ENCODE results near the gene GJB4. TPM values are rescaled to one million over a fixed set of nuclear protein-coding genes. Genes with fewer than 3 reads are reported as not detected.
"Not testable (repeated sequence)": the region's sequence is repeated elsewhere in the genome, so short reads cannot be mapped to it uniquely, and the experiment has no call there.

Gene GJB4
- total RNA-seq, 1 donor from 2014 or later = not detected

DNA sequence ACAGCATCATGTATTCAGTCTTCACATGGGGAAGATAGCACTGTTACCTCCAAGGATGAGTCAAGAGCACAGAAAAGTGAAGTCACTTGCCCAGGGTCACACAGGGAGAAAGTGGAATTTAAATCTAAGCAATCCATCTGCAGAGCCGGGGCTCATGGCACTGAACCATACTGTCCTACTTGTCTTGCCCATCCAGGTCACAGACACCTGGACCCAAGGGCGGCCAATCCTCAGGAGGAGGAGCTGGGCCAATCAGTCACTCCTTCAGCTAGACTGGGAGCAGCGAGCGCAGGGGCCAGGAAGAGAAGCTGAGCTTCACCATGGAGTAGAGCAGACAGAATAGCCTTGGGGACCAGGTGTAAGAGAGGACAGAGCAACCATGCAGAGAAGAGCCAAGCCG, 13.9 kb upstream of the GJB4 start:
- intact Hi-C loops (cut with DNase I) = no loop called here

DNA sequence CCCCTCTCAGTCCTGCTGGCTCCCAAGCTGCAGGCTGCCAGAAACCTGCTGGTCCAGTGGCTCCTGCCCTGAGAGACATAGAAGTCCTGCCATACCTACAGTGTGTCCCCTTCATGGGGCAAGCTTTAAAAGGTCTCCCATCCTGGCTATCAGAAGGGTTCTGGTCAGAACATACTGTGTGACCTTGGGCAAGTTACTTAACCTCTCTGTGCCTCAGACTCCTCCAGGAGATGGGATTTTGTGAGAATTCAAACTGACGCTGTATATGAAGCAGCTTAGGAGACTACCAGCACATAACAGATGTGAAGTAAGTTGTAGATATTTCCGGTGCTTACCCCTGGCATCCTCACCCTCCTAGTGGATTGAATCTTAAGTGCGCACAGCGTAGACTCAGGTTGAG, 13.4 kb upstream of the GJB4 start:
- DNase-seq (ENCODE audit: low spot score) = no peak
- intact Hi-C loops (cut with DNase I) = no loop called here

More for the DNA sequence above, 13.9 kb upstream of the GJB4 start:
- no peak for DNase-seq (ENCODE audit: low spot score)

DNA sequence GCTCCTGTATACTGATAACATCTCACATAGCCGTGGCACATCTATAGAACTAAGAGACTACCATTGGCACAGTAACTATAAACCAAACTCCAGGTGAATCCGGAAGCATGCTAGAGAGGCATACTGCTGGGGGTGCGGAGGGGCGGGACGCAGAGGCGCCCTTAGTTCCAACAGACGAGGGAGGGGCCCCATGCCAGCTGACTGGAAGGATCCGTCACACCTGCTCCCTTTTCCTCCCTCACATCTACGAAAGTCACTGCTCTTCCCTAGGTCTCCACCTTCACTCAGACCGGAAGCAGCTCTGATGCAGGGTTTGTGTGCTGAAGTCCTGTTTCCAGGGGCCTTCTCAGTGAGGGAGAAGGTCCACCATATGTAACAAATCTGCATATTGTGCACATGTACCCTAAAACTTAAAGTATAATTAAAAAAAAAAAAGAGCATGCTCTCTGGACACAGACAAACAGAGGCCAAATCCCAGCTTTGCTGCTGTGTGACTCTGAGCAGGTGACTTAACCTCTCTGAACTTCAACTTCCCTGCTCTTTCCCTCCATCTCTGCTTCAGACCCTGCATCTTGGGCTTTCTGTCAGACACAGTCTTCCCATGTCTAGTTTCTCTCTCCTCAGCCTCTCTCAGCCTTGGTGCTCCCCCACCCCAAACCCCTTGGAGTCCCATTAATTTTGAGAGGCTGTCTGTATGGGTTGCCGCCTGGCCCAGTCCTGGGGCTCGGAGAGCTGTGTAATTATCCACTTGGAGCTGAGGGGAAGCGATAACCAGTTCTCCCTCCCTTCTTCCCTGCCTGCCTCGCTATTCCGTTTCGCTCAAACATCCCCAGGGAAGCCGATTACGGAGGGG, 12.5 kb upstream of the GJB4 start:
- no peak for DNase-seq (ENCODE audit: low spot score)
- intact Hi-C loops (cut with DNase I) = no loop called here

DNA sequence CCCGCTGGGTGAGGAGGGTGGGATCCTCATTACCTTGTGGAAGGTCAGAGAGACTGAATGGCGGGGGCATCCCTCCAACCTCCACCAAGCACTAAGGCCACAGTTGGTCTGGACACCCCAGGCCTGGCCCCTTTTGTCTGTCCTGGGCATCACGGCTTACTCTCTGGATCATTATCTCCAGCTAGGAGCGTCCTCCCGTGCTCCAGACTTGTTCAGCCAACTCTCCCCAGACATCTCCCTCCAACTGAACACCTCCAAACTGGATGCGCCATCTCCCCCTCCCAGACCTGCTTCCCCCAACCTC, 11.9 kb upstream of the GJB4 start:
- intact Hi-C loops (cut with DNase I) = no loop called here
- no peak for DNase-seq (ENCODE audit: low spot score)

DNA sequence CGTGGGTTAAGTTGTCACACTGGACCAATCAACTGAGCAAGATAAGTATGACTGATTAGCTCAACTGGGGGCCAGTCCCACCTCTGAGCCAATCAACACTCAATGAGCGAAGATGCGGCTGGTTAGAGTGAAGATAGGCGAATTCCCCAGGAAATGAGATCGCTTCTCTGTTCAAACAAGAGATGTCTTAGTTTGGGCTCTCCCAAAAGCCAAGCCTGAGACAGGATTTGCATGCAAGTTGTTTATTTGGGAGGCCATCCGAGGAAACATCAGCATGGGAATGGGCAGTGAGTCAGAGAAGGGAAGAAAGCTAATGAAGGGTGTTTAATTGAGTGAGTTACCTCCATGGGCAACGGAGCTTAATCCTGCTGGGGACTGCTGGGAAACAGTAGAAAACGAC, 9.5 kb upstream of the GJB4 start:
- intact Hi-C loops (cut with DNase I) = no loop called here
- no peak for DNase-seq (ENCODE audit: low spot score)

DNA sequence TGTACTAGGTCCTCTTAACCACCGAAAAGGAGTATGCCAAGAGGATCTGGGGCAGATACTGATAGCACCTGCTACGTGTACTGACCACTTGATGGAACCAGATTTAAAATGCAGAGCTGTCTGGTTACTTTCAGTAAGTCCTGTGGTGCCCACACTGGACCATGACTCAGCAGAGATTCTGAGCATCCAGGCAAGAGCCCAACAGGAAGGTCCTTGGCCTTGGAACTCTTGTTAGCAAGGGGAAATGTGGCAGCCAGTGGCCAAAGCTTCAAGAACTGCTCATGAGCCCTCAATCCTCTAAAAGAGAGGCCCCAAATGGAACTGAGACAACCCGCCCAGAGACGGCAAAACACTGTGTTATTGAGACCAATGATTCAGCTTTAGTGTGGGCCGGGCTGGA, 8.9 kb upstream of the GJB4 start:
- intact Hi-C loops (cut with DNase I) = no loop called here
- DNase-seq (ENCODE audit: low spot score) = no peak

DNA sequence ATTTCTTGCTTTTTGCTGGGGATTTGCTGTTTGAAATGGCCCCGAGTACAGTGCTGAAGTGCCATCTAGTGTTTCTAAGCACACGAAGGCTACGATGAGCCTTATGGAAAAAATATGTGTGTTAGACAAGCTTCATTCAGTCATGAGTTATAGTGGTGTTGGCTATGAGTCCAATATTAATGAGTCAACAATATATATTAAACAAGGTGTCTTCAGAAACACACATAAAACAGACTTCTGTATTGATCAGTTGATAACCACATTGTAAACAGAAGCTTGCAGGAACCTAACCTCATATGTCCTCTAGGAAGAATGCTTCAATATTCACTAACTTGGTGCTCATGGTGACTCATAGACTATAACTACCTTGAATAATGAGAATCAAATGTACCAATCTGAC, 6.4 kb upstream of the GJB4 start:
- no peak for DNase-seq (ENCODE audit: low spot score)
- intact Hi-C loops (cut with DNase I) = no loop called here

DNA sequence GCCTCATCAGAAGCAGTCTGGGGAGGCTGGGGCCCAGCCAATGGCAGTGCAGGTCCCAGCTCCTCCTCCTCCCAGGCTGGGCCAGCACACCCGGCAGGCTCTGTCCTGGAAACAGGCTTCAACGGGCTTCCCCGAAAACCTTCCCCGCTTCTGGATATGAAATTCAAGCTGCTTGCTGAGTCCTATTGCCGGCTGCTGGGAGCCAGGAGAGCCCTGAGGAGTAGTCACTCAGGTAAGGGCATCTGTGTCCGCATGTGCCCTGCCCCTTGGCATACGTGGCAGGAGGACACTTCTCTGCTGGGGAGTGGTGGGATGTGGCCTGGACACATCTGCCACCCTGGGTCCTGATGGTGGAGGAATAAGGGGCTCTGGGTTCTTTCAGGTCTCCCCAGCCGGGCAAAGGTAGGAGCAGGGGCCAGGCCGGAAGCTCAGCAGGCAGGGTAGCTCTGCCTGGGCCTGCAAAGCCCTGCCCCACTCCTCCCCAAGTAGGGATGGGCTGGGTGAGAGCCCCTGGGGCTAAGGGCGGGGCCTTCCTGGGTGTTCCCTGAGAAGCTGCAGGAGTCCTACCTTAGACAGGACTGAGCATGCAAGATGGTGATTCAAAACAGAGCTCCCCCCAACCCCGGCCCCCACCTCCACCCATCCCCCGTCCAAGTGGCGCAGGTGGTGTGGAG, 4.4 kb upstream of the GJB4 start, which contains the start of gene GJB5:
GJB5 (plus strand) TSS at position 84 of the 674 bp plus-strand sequence. CDS start 2,284 bp downstream, outside the sequence.
- intact Hi-C loops (cut with DNase I) = no loop called here
- DNase-seq (ENCODE audit: low spot score) = no peak

DNA sequence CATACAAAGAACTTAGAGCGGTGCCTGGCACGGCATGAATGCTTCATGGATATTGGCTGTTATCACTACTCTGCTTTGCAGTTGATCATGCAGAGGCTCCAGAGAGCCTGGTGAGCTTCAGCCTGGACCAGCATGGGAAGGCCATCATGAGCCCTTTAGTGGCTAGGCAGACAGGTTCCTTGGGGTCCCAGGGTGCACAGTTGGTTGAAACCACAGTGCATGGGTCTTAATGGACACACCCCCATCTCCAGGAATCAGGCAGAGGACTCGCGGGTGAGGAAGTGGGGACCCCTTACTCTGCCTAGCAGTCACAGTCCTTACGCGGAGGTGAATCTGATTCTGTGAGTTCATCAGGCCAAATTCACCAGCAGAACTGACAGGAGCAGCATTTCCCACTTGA, 3.6 kb upstream of the GJB4 start:
- intact Hi-C loops (cut with DNase I) = no loop called here
- no peak for DNase-seq (ENCODE audit: low spot score)

DNA sequence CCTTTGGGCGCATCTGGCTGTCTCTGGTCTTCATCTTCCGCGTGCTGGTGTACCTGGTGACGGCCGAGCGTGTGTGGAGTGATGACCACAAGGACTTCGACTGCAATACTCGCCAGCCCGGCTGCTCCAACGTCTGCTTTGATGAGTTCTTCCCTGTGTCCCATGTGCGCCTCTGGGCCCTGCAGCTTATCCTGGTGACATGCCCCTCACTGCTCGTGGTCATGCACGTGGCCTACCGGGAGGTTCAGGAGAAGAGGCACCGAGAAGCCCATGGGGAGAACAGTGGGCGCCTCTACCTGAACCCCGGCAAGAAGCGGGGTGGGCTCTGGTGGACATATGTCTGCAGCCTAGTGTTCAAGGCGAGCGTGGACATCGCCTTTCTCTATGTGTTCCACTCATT, 2.2 kb upstream of the GJB4 start:
- intact Hi-C loops (cut with DNase I) = no loop called here

DNA sequence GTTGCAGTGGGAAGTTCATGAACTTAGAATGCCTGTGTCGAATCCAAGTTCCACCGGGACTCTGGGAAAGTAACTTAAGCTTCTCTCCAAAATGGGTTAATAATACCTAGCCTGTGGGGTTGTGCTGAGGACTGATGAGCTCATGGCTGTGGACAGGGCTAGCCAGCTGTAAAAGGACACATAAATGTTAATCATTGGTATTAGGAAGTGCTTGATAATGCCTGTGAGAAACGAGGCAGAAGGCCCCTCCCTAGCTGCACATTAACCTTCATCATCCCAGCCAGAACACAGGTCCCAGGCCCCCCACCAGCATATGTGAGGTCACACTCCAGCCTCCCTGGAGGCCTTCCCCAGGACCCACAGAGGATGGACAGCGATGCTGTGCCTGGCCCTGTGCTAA, 789 bp upstream of the GJB4 start:
- intact Hi-C loops (cut with DNase I) = no loop called here
- no peak for DNase-seq (ENCODE audit: low spot score)

More for the DNA sequence above, 2.2 kb upstream of the GJB4 start:
- no peak for DNase-seq (ENCODE audit: low spot score)

DNA sequence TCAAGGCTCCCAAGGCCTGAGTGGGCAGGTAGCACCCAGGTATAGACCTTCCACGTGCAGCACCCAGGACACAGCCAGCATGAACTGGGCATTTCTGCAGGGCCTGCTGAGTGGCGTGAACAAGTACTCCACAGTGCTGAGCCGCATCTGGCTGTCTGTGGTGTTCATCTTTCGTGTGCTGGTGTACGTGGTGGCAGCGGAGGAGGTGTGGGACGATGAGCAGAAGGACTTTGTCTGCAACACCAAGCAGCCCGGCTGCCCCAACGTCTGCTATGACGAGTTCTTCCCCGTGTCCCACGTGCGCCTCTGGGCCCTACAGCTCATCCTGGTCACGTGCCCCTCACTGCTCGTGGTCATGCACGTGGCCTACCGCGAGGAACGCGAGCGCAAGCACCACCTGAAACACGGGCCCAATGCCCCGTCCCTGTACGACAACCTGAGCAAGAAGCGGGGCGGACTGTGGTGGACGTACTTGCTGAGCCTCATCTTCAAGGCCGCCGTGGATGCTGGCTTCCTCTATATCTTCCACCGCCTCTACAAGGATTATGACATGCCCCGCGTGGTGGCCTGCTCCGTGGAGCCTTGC, 1.7 kb downstream of the GJB4 start:
- no peak for DNase-seq (ENCODE audit: low spot score)
- intact Hi-C loops (cut with DNase I) = no loop called here

DNA sequence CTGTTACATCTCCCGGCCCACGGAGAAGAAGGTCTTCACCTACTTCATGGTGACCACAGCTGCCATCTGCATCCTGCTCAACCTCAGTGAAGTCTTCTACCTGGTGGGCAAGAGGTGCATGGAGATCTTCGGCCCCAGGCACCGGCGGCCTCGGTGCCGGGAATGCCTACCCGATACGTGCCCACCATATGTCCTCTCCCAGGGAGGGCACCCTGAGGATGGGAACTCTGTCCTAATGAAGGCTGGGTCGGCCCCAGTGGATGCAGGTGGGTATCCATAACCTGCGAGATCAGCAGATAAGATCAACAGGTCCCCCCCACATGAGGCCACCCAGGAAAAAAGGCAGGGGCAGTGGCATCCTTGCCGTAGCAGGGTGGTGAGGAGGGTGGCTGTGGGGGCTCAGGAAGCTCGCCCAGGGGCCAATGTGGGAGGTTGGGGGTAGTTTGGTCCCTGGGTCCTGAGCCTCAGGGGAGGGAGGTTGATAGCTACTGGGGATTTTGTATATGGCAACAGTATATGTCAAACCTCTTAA, 2.3 kb downstream of the GJB4 start:
- DNase-seq (ENCODE audit: low spot score) = no peak
- intact Hi-C loops (cut with DNase I) = no loop called here

DNA sequence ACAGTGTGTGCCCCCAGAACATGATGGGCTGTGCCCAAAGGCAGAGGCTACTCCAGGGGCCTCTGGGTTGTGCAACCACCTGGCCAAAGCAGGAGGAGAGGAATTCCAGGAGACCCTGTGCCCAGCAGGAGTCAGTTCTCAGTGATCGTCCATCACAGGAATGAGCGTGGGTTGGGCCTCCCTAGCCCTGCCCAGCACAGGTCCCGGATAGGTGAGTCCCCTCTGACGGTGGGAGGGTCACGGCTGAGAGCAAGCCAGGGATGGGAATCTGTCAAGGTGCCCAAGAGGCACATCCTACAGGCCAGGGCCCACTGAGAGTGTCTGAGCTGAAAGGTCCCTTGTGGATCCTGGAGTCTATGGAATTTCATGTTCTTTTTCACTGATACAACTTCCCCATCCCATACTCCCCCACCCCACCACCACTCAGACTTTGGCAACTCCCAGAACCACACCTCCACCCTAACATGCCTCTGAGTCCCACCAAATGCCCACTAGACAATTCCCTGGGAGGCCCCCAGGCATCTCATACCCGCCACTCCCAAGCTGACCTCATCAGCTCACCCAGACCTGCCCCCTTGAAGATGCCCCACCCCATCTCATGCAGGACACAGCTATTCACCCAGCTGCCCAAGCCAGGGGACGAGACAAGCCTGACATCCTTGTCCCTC, 3.1 kb downstream of the GJB4 start:
- intact Hi-C loops (cut with DNase I) = no loop called here
- DNase-seq (ENCODE audit: low spot score) = no peak

DNA sequence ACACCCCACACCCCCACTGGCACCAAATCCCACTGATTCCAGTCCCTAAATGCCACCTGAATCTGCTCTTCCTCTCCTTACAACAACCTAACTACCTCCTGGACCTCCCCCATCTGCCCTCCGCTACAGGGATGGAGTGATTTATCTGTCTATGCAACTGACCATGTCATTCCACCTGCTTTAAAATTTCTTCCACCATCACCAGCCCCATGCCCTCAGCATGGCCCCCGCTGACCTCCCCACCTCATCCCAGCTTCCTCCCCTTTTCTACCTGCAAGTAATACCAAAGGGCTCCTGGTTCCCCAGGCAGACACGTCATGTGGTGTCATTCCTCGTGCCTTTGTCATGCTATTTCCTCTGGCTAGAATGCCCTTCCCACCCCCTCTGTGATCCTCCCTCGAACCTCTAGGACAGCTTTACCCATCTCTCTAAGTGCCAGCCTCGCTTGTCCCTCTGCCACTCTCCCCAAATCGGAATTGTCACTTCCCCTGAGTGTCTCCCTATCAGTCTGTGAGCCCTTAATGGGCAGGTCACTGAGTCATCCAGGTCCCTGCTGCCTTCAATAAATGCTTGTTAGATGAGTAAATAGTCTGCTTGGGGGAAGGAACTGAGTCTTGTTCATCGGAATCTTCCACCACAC, 3.7 kb downstream of the GJB4 start:
- DNase-seq (ENCODE audit: low spot score) = no peak
- intact Hi-C loops (cut with DNase I) = no loop called here

DNA sequence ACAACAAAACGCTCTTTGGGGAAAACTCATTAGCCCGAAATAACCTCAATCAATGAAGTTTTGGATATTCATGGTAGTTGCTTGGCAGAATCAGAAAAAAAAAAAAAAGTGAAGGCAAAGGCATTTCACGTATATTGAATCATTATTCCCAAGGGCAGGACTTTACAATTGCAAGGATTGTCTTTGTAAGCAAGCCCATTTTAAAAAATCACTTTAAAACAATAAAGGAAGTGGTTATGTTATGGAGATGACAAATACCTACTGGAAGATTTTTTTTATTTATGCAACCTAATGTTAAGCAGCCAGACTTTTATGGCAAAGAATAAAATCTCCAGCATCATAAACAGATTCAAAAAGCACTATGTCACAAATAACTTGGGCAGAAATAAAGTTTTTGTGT, 9.3 kb downstream of the GJB4 start:
- DNase-seq (ENCODE audit: low spot score) = no peak
- intact Hi-C loops (cut with DNase I) = no loop called here

DNA sequence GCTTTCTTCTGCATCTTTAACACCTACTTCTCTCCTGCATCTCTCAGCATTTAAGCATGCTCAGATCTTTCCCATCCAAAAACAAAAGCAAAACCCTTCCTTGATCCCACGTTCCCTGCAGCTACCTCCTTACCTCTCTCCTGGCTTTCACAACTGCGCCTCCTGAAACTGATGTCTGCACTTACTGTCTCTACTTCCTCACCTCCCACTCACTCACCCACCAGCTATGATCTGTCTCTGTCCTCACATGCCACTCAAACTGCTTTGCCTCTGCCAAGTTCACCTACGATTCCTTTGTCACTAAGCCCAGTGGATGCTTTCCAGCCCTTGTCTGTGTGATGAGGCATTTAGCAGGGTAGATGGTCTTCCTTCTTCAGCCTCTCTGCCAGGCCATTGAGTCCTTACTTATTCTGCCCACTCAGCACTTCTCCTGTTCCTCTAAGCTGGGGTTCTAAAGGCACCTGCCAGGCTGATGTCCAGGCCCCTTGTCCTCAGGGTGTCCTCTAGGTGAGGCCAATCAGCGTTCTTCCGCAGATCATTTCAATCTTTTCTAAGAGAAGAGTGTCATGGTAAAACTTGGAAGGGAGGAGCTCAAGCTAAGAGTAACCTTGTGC, 11.5 kb downstream of the GJB4 start:
- intact Hi-C loops (cut with DNase I) = no loop called here
- no peak for DNase-seq (ENCODE audit: low spot score)

DNA sequence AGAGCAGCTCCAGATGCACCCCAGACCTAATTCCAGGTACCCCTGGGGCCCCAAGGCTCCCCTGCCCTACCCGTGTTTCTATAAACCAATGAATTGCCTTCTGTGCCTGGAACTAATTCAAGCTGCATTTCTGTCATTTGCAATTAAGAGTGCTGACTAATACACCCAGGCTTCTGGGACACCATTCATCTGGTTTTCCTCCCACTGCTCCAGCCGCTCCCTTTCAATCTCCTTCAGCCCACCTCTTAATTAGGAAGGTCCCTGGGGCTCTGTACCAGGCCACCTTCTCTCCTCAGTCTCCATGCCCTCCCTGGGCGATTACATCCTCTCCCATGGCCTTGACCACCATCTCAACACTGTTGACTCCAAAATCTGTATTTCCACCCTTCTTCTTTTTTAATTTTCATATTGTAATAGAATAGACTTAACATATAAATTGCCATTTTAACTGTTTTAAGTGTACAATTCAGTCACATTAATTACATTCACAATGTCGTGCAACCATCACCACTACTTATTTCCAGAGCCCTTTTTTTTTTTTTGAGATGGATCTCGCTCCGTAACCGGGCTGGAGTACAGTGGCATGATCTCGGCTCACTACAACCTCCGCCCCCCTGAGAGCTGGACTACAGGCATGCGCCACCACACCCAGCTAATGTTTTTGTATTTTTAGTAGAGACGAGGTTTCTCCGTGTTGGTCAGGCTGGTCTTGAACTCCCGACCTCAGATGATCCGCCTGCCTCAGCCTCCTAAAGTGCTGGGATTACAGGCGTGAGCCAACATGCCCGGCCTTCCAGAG, 12.2 kb downstream of the GJB4 start:
- intact Hi-C loops (cut with DNase I) = no loop called here
- DNase-seq (ENCODE audit: low spot score) = no peak

DNA sequence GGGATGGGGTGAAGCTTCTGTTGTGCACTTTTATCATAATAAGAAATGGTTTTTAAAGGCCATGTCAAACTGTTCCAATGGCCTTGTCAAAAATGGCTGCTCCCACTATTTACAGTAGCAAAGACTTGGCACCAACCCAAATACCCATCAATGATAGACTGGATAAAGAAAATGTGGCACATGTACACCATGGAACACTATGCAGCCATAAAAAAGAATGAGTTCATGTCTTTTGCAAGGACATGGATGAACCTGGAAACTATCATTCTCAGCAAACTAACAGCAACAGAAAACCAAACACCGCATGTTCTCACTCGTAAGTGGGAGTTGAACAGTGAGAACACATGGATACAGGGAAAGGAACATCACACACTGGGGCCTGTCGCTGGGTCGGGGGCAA, 13.6 kb downstream of the GJB4 start:
- intact Hi-C loops (cut with DNase I); DNase-seq (ENCODE audit: low spot score): not testable (repeated sequence)
